HG03103 (cell line): Measurements from ENCODE around the gene CCDC17.

Source experiments
- ATAC-seq: cut with Tn5 transposase; IDR thresholded peaks from one replicate; pipeline ENCODE4 v1.9.1; 2021; ENCODE audit warnings: low read depth; ENCODE audit not compliant: unreplicated experiment

CCDC17 gene

GRCh38 chr1:45584351-45585109 lies 39.3 kb downstream of the CCDC17 start:
- no peak for ATAC-seq

DNA sequence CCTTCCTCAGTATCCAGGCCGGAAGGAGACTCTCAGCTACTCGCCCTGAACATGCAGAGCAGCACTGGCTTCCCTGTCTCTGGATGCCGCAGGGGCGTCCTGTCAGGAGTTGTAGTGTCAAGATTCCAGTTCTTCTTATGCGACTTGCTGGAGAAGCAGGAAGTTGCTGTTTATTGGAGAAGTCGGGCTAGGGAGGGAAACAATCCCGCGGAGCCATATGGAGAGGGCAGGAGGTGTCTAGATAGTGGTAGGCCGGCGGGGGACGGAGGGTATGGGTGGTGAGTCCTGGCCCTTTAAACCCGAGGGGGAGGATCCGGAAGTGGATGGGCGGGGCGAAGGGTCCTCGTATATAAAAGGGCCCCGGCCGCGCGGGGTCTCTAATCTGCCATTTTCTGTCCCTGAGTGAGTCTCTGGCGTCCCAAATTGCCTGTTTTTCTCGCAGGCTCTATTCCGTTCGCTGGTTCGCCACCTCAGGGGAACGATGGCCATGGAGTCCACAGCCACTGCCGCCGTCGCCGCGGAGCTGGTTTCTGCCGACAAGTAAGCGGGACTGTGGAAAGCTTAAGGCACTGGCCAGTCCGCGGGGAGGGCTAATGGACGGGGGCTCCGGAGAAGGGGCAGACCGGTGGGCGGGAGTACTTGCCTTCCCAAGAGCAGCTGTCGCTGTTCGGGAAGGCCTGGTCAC lies 40.0 kb downstream of the CCDC17 start, which contains the start of gene NASP:
Gene NASP (plus strand): TSS at position 376 of the 685 bp plus-strand sequence. CDS start 106 bp downstream, at position 482.
- ATAC-seq = peak; percentile 36

DNA sequence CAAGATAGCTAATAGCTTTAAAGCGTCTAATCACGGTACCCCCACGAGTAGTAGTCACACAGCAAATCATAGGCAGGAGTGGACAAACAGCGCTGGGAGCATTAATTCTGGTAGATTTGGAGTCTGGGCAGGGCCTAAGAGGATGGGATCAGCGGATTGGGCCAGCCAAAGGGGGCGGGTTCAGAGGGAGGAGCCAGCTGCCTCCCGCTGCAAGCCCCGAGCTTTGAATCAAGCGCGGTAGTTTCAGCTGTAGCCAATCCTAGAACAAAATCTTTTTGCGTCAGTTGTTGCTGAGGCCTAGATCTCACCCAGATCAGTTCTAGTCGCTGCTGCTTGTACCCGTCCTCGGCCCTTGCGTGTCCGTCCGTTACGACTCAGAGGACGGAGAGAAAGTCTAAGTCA lies 40.6 kb downstream of the CCDC17 start:
- peak; percentile 69 for ATAC-seq

- ATAC-seq = no peak
Observed at GRCh38 chr1:45574105-45574626, 49.7 kb downstream of the CCDC17 start.

GRCh38 chr1:45573231-45573804 lies 50.5 kb downstream of the CCDC17 start:
- no peak for ATAC-seq

DNA sequence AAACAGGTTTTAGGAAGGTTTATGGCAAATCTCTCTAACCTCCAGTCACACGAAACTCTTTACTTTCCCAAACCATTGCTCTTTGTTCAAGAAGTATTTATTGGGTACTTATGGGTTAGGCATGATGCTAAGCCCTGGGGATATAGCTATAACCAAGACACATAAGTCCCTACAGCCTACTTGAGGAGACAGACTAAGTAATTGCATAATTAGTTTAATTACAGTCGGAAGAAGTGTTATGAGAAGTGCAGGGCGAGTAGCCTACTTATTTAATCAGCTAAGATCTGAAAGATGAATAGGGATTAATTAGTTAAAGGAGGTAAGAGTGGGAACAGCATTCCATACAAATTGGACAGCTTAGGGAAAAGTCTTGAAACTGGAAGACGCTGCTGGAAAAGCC lies 53.2 kb downstream of the CCDC17 start:
- ATAC-seq = no peak
